Measurements from ENCODE around the gene UBASH3B. TPM values are rescaled to one million over a fixed set of nuclear protein-coding genes. Genes with fewer than 3 reads are reported as not detected.
"Not testable (repeated sequence)": the region's sequence is repeated elsewhere in the genome, so short reads cannot be mapped to it uniquely, and the experiment has no call there.

UBASH3B gene
- total RNA-seq, 2 experiments from 2014 or later, result 67.3 to 108 TPM

GRCh38 chr11:122813894-122814270 is 158.4 kb downstream of the UBASH3B start:
- no peak for ATAC-seq
- H3K27me3 Mint-ChIP-seq, result no peaks in the 10 kb centered on the region
- peaks cover 22% of the 10 kb centered on the region for H3K36me3 Mint-ChIP-seq
- no peak overlapping the region for H3K4me3 Mint-ChIP-seq
- peaks cover 4% of the 10 kb centered on the region for H3K9me3 Mint-ChIP-seq (ENCODE audit: low read depth)
- CTCF ChIA-PET, result interaction anchor here (0.6 to 10.4 kb wide), 16 partner anchors 8 to 240 kb away, joined by 3 to 135 read pairs (median 4); partner anchors contain the start of gene CRTAM
- no peak for DNase-seq
- peaks cover 14% of the 10 kb centered on the region for H3K4me1 Mint-ChIP-seq
- H3K27ac Mint-ChIP-seq, result no peak overlapping the region

- peaks cover 11% of the 10 kb centered on the region for H3K4me1 Mint-ChIP-seq
- CTCF ChIA-PET, result interaction anchor here (0.6 to 10.4 kb wide), 20 partner anchors 8 to 240 kb away, joined by 3 to 135 read pairs (median 4); partner anchors contain the start of gene CRTAM
- no peak overlapping the region for H3K4me3 Mint-ChIP-seq
- DNase-seq, result no peak
- peak; percentile 45 for ATAC-seq
- peaks cover 7% of the 10 kb centered on the region for H3K9me3 Mint-ChIP-seq (ENCODE audit: low read depth)
- peaks cover 24% of the 10 kb centered on the region for H3K36me3 Mint-ChIP-seq
- no peaks in the 10 kb centered on the region for H3K27me3 Mint-ChIP-seq
- no peak overlapping the region for H3K27ac Mint-ChIP-seq
These were observed 158.9 kb downstream of the UBASH3B start for GRCh38 chr11:122814401-122814800.

DNA sequence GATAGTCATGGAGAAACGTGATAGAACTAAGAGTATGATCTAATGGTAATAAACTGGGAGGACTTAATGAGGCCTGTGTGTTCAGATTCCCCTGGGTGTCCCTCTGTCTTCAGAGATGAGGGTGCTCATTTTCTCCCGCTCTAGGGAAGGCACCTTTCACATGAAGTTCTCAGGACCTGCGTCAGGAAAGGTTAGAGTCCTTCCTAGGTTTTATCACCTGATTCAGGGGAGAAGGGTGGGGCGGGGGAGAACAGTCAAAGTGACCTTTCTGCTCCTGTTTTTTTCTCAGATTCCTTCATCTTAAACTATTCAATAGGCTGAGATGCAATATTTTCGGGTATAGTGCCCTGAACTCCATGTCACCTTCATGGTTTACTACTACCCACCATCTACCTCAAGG is 160.4 kb downstream of the UBASH3B start:
- ATAC-seq (no peak), DNase-seq (no peak)
- Mint-ChIP-seq H3K4me3 (no peak overlapping the region), H3K27ac (no peak overlapping the region), H3K36me3 (peaks cover 22% of the 10 kb centered on the region), H3K27me3 (no peaks in the 10 kb centered on the region), H3K4me1 (peaks cover 10% of the 10 kb centered on the region), H3K9me3 (ENCODE audit: low read depth) (peaks cover 17% of the 10 kb centered on the region)
- CTCF ChIA-PET, result interaction anchor here (1.8 to 10.4 kb wide), 4 partner anchors 19 to 205 kb away, joined by 4 to 135 read pairs (median 11); no protein-coding TSS in a partner anchor

DNA sequence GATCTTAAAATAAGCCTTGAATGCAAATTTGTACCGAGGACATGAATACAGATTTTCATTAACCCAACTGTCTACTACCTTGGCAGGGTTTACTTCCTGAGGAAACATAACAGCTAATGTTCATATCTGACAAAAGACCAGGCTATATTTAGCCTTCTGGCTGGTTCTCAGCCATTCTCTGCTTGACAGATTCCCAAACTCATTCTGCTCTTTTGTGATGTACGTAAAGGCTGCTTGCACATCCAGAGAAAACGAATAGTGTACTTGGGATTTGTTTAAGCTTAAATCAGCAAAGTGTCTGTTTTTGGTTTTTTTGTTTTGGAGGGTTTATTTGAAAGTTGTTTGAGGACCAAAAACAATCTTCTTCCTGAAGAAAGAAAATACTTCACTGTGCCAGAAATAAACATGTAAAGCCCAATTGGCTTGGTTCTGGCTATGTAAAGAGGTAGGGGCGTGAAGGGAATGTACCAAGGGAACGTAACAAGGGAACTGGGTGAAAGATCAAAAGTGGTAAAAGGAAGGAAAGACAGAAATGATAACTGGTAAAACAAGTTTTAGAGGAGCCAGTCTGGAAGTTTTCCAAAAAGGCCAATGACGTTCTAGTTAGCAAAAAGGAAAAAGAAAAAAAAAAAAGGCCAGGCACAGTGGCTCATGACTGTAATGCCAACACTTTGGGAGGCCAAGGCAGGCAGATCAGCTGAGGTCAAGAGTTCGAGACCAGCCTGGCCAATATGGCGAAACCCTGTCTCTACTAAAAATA is 161.4 kb downstream of the UBASH3B start:
- CTCF ChIA-PET, result interaction anchor here (1.1 to 10.4 kb wide), 6 partner anchors 20 to 204 kb away, joined by 3 to 135 read pairs (median 6); no protein-coding TSS in a partner anchor
- no peak overlapping the region for H3K27ac Mint-ChIP-seq
- H3K4me1 Mint-ChIP-seq, result peaks cover 7% of the 10 kb centered on the region
- H3K4me3 Mint-ChIP-seq, result no peak overlapping the region
- no peaks in the 10 kb centered on the region for H3K27me3 Mint-ChIP-seq
- no peak for DNase-seq
- no peak for ATAC-seq
- peaks cover 18% of the 10 kb centered on the region for H3K9me3 Mint-ChIP-seq (ENCODE audit: low read depth)
- peaks cover 29% of the 10 kb centered on the region for H3K36me3 Mint-ChIP-seq

- H3K4me1 Mint-ChIP-seq, result peaks cover 4% of the 10 kb centered on the region
- no peak overlapping the region for H3K4me3 Mint-ChIP-seq
- no peak overlapping the region for H3K27ac Mint-ChIP-seq
- peaks cover 40% of the 10 kb centered on the region for H3K36me3 Mint-ChIP-seq
- peaks cover 23% of the 10 kb centered on the region for H3K9me3 Mint-ChIP-seq (ENCODE audit: low read depth)
- CTCF ChIA-PET, result interaction anchor here (0.6 to 10.4 kb wide), 3 partner anchors 33 to 234 kb away, joined by 3 to 135 read pairs (median 6); no protein-coding TSS in a partner anchor
- DNase-seq (no peak), ATAC-seq (no peak)
- H3K27me3 Mint-ChIP-seq, result no peaks in the 10 kb centered on the region
These were observed 164.6 kb downstream of the UBASH3B start for GRCh38 chr11:122820158-122820557.

DNA sequence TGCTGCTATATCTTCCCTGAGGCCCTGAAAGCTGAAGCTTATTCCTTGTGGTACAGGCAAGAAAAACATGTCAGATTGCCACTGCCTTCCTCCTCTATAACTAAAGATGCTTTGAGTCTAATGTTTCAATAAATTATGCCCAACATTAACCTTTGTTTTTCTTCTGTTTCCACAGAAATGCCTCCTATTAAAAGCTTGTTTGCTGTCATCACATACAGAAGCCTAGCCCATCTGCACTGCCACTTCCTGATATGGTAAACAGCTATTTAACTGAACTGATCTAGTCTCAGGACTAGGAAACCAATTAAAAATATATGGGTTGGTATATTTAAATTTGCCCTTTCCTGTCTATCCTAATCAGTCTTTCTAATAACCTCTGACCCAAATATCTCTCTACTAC is 165.6 kb downstream of the UBASH3B start:
- ATAC-seq, result no peak
- Mint-ChIP-seq H3K4me3 (no peak overlapping the region), H3K36me3 (peaks cover 45% of the 10 kb centered on the region), H3K27ac (no peak overlapping the region), H3K4me1 (peaks cover 4% of the 10 kb centered on the region), H3K9me3 (ENCODE audit: low read depth) (peaks cover 29% of the 10 kb centered on the region), H3K27me3 (peaks cover under 1% of the 10 kb centered on the region)
- CTCF ChIA-PET, result interaction anchor here (0.6 to 10.4 kb wide), 9 partner anchors 17 to 241 kb away, joined by 3 to 135 read pairs (median 6); partner anchors contain the start of gene CRTAM
- DNase-seq, result no peak

DNA sequence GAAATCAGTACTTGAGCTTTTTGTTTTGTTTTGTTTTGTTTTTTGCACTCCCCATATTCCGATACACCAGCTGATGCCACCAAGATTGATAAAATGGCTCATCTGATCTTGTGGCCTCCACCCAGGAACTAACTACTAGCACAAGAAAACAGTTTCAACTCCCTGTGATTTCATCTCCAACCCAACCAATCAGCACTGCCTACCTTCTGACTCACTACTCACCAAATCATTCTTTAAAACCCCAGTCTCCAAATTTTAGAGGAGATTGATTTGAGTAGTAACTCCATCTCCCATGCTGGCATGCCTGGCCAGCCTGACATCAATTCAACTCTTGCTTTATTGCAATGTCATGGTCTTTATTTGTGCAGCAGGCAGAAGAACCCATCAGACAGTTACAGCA is 166.7 kb downstream of the UBASH3B start:
- Mint-ChIP-seq H3K27ac (no peak overlapping the region), H3K36me3 (peaks cover 44% of the 10 kb centered on the region), H3K4me3 (no peak overlapping the region), H3K27me3 (peaks cover 3% of the 10 kb centered on the region), H3K4me1 (peaks cover 4% of the 10 kb centered on the region), H3K9me3 (ENCODE audit: low read depth) (peaks cover 31% of the 10 kb centered on the region)
- DNase-seq (no peak), ATAC-seq (no peak)
- CTCF ChIA-PET, result interaction anchor here (1.1 to 10.4 kb wide), 8 partner anchors 8 to 242 kb away, joined by 3 to 135 read pairs (median 6); no protein-coding TSS in a partner anchor

- DNase-seq, result no peak
- ATAC-seq, result no peak
- peaks cover 3% of the 10 kb centered on the region for H3K27me3 Mint-ChIP-seq
- no peak overlapping the region for H3K27ac Mint-ChIP-seq
- peaks cover 41% of the 10 kb centered on the region for H3K36me3 Mint-ChIP-seq
- CTCF ChIA-PET, result interaction anchor here (0.6 to 1.0 kb wide), 2 partner anchors 27 to 214 kb away, joined by 3 to 4 read pairs; no protein-coding TSS in a partner anchor
- H3K4me1 Mint-ChIP-seq, result peaks cover 4% of the 10 kb centered on the region
- H3K9me3 Mint-ChIP-seq (ENCODE audit: low read depth), result peaks cover 27% of the 10 kb centered on the region
- no peak overlapping the region for H3K4me3 Mint-ChIP-seq
These were observed 168.0 kb downstream of the UBASH3B start for GRCh38 chr11:122823564-122823963.

- peaks cover 10% of the 10 kb centered on the region for H3K36me3 Mint-ChIP-seq
- CTCF ChIA-PET, ATAC-seq: not testable (repeated sequence)
These were observed 173.8 kb downstream of the UBASH3B start for GRCh38 chr11:122829371-122829770.

GRCh38 chr11:122832297-122832696 is 176.8 kb downstream of the UBASH3B start:
- CTCF ChIA-PET, result interaction anchor here (1.3 to 5.2 kb wide), 5 partner anchors 18 to 77 kb away, joined by 5 to 56 read pairs (median 9); no protein-coding TSS in a partner anchor
- DNase-seq; H3K36me3 Mint-ChIP-seq; H3K27ac Mint-ChIP-seq; H3K27me3 Mint-ChIP-seq; H3K9me3 Mint-ChIP-seq (ENCODE audit: low read depth); ATAC-seq; H3K4me3 Mint-ChIP-seq: not testable (repeated sequence)
- H3K4me1 Mint-ChIP-seq, result peaks cover 28% of the 10 kb centered on the region

More at GRCh38 chr11:122829371-122829770, 173.8 kb downstream of the UBASH3B start:
- DNase-seq, H3K27ac Mint-ChIP-seq, H3K27me3 Mint-ChIP-seq, H3K4me3 Mint-ChIP-seq: not testable (repeated sequence)
- H3K9me3 Mint-ChIP-seq (ENCODE audit: low read depth), result peaks cover 12% of the 10 kb centered on the region
- peaks cover 12% of the 10 kb centered on the region for H3K4me1 Mint-ChIP-seq

DNA sequence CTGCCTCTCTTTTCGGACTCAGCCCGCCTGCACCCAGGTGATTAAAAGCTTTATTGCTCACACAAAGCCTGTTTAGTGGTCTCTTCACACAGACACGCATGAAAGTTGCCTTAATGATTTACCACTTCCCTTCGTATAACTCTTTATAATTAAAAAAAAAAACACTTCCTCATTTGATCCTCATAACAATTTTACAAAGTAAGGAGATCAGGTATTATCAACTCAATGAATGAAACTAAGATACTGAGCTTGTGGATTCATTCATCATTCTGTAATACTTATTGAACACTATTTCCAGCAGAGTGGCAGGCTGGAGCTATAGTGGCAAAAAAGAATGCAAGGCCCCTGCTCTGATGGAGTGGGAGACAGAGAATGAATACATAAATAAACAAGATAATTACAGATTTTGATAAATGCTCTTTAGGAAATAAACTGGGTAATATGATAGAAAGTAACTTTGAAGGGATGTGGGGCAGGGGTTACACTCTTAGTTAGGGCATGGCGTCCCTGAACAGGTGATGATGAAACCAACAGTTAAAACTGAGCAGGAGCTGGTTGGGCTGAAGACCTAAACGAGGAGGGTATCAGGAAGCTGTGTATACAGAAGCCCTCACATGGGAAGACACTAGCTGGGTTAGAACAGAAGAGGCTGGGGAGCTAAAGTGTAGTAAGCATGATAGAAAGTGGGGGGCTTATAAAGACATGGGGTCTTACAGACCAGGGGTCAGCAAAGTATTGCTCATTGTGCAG is 177.4 kb downstream of the UBASH3B start:
- DNase-seq, result no peak
- H3K36me3 Mint-ChIP-seq, result no peaks in the 10 kb centered on the region
- CTCF ChIA-PET, result interaction anchor here (0.7 to 5.2 kb wide), 8 partner anchors 10 to 78 kb away, joined by 3 to 56 read pairs (median 6); no protein-coding TSS in a partner anchor
- no peak overlapping the region for H3K27ac Mint-ChIP-seq
- no peak overlapping the region for H3K4me3 Mint-ChIP-seq
- H3K4me1 Mint-ChIP-seq, result peaks cover 33% of the 10 kb centered on the region
- ATAC-seq, result no peak
- H3K27me3 Mint-ChIP-seq, result no peaks in the 10 kb centered on the region
- H3K9me3 Mint-ChIP-seq (ENCODE audit: low read depth), result no peaks in the 10 kb centered on the region

DNA sequence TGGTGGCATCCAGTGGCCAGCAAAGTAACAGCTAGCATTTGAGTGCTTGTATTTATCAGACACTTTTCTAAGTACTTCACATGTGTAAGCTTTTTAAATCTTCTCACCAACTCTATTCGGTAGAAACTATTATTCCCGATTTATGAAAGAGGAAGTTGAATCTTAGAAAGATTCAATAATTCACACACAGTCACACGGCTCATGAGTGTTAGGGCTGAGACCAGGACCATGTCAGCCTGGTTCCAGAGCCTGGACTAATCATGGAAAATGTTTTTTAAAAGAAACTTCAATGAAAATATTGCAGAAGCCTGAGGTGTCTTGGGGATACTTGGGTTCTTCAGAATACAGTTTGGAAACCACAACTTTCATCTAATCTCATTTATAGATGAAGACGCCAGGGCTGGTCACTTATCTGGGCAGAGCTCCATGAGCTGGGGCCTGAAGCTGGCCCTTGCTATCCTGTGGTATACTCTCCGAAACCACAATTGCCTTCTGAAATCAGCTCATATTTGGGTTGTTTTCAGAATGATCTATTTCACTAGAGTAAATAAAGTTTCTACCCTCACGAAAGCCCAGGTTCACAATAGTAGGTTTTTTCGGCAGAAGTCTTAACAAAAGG is 178.4 kb downstream of the UBASH3B start:
- Mint-ChIP-seq H3K4me3 (no peak overlapping the region), H3K4me1 (peaks cover 40% of the 10 kb centered on the region), H3K27me3 (no peaks in the 10 kb centered on the region), H3K36me3 (peaks cover 2% of the 10 kb centered on the region), H3K27ac (no peak overlapping the region), H3K9me3 (ENCODE audit: low read depth) (no peaks in the 10 kb centered on the region)
- no peak for DNase-seq
- ATAC-seq, result no peak
- CTCF ChIA-PET, result interaction anchor here (0.7 to 5.2 kb wide), 10 partner anchors 9 to 178 kb away, joined by 3 to 56 read pairs (median 4); no protein-coding TSS in a partner anchor

Measured in activated CD8-positive, alpha-beta memory T cell treated with anti-CD3 and anti-CD28 coated beads, Interleukin-2, amount 10 ng/mL, durations not matched to agents 7 days and 5 days (primary cell).